OCI-LY1 (cell line): ENCODE measurements around the gene ZNFX1.

Source experiments
- CTCF ChIP-seq: fragments of 200-600 bp; sonication (generic), shearing (Covaris generic); IDR thresholded peaks from 2 replicates; pipeline ENCODE4 v1.5.1; 2017; ENCODE audit warnings: mild to moderate bottlenecking, antibody characterized with exemption, low read length, moderate library complexity, mixed read lengths
- EZH2 ChIP-seq: fragments of 200-600 bp; sonication (generic), shearing (Covaris generic); IDR thresholded peaks from 2 replicates; pipeline ENCODE4 v1.8.0; 2017; ENCODE audit warnings: borderline replicate concordance, mixed run types, mild to moderate bottlenecking, antibody characterized with exemption, low read length, moderate library complexity, mixed read lengths

GRCh38 chr20:49278818-49279676 lies 1.2 kb upstream of the ZNFX1 start:
- TF ChIP-seq CTCF (no peak), EZH2 (no peak)
